ENCODE measurements around the gene RDM1. TPM values are rescaled to one million over a fixed set of nuclear protein-coding genes. Genes with fewer than 3 reads are reported as not detected.
"Not testable (repeated sequence)": the region's sequence is repeated elsewhere in the genome, so short reads cannot be mapped to it uniquely, and the experiment has no call there.

The RDM1 gene
- polyA plus RNA-seq, 2 donors: 0.55 TPM

DNA sequence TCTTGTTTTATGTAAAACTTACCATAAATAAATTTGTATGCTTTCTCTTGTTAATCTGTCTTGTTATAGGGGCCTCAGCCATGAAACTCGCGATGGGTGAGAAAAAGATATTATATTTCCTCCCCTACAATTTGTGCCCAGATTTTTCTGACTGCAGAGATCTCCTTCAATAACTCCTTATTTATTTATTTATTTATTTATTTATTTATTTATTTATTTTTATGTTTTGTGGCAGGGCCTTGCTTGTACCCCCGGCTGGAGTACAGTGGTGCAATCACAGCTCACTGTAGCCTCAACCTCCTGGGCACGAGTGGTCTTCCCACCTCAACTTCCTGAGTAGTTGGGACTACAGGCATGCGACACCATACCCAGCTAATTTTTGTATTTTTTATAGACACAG lies 27.1 kb downstream of the RDM1 start:
- Histone ChIP-seq H3K4me3 (ENCODE audit: low read depth in 1 of 2, low read length in 2 of 2) (no peak overlapping the region), H3K27me3 (ENCODE audit: control insufficient read depth in 1 of 2, insufficient read depth in 2 of 2, low read length in 2 of 2) (no peaks in the 10 kb centered on the region), H3K9me3 (ENCODE audit: control insufficient read depth in 2 of 2, insufficient read depth in 1 of 2, low read depth in 1 of 2, low read length in 1 of 2) (no peaks in the 10 kb centered on the region), H3K36me3 (ENCODE audit: control insufficient read depth in 2 of 2, insufficient read depth in 2 of 2, low read length in 1 of 2) (no peaks in the 10 kb centered on the region), H3K27ac (ENCODE audit: low read depth in 2 of 2, low read length in 1 of 2) (no peak overlapping the region), H3K4me1 (ENCODE audit: control insufficient read depth in 2 of 2, insufficient read depth in 2 of 2, low read length in 1 of 2) (peaks cover 0 to 6% of the 10 kb centered on the region in 2 donors)
- 88 to 93% methylated on average over 5 of the region's 5 CpGs for WGBS, 2 donors

DNA sequence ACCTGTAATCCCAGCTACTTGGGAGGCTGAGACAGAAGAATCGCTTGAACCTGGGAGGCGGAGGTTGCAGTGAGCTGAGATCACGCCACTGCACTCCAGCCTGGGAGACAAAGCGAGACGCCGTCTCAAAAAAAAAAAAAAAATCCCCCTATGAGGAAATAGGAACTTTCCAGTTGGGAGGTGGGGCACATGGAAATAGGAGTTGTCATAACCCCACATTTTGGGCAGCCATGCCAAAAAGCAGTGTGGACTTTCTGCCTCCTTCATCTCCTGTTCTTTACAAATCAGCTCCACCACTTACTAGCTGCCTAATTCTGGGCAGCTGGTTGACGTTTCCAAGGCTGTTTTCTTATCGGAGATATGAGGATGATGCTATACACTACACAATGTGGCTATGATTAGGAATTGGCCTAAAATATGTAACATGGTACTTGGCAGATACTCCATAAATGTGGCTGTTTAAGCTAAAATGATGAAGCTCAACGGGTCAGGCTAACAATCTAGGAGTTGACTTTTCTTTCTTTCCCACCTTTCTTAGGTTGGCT lies 28.9 kb downstream of the RDM1 start:
- no peaks in the 10 kb centered on the region for H3K9me3 ChIP-seq (ENCODE audit: control insufficient read depth in 2 of 2, insufficient read depth in 1 of 2, low read depth in 1 of 2, low read length in 1 of 2)
- no peaks in the 10 kb centered on the region for H3K36me3 ChIP-seq (ENCODE audit: control insufficient read depth in 2 of 2, insufficient read depth in 2 of 2, low read length in 1 of 2)
- peaks cover 0 to 6% of the 10 kb centered on the region in 2 donors for H3K4me1 ChIP-seq (ENCODE audit: control insufficient read depth in 2 of 2, insufficient read depth in 2 of 2, low read length in 1 of 2)
- WGBS, 2 donors: 86 to 93% methylated on average over 9 of the region's 9 CpGs
- no peak overlapping the region for H3K27ac ChIP-seq (ENCODE audit: low read depth in 2 of 2, low read length in 1 of 2)
- no peak overlapping the region for H3K4me3 ChIP-seq (ENCODE audit: low read depth in 1 of 2, low read length in 2 of 2)
- H3K27me3 ChIP-seq (ENCODE audit: control insufficient read depth in 1 of 2, insufficient read depth in 2 of 2, low read length in 2 of 2): no peaks in the 10 kb centered on the region

DNA sequence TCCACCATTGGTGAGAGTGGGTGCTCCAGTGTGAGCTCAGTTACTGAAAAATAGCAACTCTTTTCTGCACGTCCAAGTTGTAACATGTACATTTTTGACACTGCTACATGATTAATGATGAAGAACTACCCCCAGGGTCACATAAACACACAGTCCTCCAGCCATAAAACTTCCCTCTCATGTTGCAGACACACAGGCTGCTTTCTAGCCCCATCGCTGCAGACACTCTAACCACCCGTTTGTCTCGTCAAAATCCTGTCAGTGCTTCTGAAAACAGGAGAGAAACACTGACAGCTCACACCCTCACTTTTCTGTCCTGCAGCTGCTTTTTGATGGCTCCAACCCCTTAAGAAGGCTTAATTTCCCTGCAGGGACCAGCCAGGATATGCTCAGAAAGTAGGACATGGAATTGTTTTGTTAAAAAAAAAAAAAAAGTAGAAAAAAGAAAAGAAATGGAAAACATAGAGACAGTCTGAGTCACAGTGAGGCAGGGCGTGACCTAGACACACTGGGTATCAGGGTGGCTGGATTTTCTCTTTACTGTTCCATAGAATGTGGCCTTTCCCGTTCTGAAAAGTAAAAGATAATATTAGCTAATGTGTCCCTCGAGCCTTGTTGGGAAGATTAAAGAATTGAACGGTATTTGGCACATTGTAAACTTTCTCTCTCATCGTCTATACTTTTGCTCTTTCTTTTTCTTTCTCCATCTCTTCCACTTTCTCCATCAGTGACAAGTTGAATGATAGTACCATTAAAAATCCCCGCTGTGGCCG lies 29.7 kb downstream of the RDM1 start:
- H3K36me3 ChIP-seq (ENCODE audit: control insufficient read depth in 2 of 2, insufficient read depth in 2 of 2, low read length in 1 of 2): no peaks in the 10 kb centered on the region
- H3K27ac ChIP-seq (ENCODE audit: low read depth in 2 of 2, low read length in 1 of 2): peak overlapping the region in 1 of 2 donors; percentile 44
- H3K4me3 ChIP-seq (ENCODE audit: low read depth in 1 of 2, low read length in 2 of 2): no peak overlapping the region

DNA sequence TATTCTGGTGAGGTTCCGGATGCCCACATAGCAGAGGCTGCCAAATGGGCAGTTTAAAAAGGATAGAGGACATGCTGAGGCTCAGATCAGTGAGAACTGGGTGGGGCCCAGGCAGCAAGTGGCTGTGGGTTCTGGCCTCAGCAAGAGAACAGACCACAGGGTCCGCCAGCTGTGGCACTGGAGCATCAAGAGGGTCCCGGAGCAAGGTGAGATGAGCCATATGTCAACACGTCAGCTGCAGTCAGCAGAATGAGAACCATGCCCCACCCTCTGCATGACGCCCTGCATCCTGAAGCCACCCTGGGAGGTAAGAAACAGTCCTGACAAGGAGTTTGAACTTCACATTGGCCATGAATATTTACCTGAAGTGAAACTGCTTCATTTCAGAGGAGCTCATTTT lies 30.3 kb downstream of the RDM1 start:
- peaks cover 0 to 8% of the 10 kb centered on the region in 2 donors for H3K4me1 ChIP-seq (ENCODE audit: control insufficient read depth in 2 of 2, insufficient read depth in 2 of 2, low read length in 1 of 2)
- H3K4me3 ChIP-seq (ENCODE audit: low read depth in 1 of 2, low read length in 2 of 2): no peak overlapping the region
- 46 to 59% methylated on average over 5 of the region's 5 CpGs for WGBS, 2 donors
- no peaks in the 10 kb centered on the region for H3K27me3 ChIP-seq (ENCODE audit: control insufficient read depth in 1 of 2, insufficient read depth in 2 of 2, low read length in 2 of 2)
- no peak overlapping the region for H3K27ac ChIP-seq (ENCODE audit: low read depth in 2 of 2, low read length in 1 of 2)
- H3K36me3 ChIP-seq (ENCODE audit: control insufficient read depth in 2 of 2, insufficient read depth in 2 of 2, low read length in 1 of 2): no peaks in the 10 kb centered on the region
- no peaks in the 10 kb centered on the region for H3K9me3 ChIP-seq (ENCODE audit: control insufficient read depth in 2 of 2, insufficient read depth in 1 of 2, low read depth in 1 of 2, low read length in 1 of 2)

More for the DNA sequence above, 29.7 kb downstream of the RDM1 start:
- Histone ChIP-seq H3K9me3 (ENCODE audit: control insufficient read depth in 2 of 2, insufficient read depth in 1 of 2, low read depth in 1 of 2, low read length in 1 of 2) (no peaks in the 10 kb centered on the region), H3K4me1 (ENCODE audit: control insufficient read depth in 2 of 2, insufficient read depth in 2 of 2, low read length in 1 of 2) (peaks cover 0 to 8% of the 10 kb centered on the region in 2 donors), H3K27me3 (ENCODE audit: control insufficient read depth in 1 of 2, insufficient read depth in 2 of 2, low read length in 2 of 2) (no peaks in the 10 kb centered on the region)
- WGBS, 2 donors: 32 to 52% methylated on average over 11 of the region's 11 CpGs

DNA sequence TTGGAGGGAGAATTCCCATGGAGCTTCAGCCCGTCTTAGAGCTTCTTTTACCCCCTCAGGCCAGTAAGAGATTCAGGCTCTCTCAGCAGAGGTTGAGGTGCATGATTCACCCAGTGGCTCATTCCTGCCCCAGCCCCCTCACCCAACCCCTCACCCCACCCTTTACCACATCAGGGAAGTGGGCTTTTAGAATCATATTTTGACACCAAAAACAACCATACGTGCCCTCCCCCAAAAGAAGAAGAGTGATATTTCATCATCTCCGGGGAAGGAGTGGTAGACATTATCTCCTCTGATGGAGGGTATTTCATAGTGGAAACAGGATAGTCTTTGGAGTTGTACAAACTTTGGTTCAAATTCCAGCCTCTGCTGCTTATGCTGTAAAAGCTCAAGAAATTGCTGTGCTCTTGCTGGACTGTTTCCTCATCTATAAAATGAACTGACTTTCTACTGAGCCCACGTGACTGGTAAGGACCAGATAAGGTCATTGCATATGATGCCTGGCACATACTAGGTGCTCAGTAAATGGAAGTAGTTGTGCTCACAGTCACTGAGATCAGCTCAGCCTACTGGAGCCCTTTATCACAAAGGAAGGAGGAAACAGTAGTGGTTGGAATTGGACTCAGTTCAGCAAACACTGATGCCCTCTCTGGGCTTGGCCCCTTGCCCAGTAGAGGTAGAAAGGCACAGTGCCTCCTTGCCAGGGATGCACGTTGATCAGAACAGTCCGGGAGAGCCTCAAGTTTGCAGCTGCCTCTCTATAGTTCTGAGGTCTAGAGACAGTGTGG lies 32.1 kb downstream of the RDM1 start:
- 45 to 53% methylated on average over 6 of the region's 6 CpGs for WGBS, 2 donors

DNA sequence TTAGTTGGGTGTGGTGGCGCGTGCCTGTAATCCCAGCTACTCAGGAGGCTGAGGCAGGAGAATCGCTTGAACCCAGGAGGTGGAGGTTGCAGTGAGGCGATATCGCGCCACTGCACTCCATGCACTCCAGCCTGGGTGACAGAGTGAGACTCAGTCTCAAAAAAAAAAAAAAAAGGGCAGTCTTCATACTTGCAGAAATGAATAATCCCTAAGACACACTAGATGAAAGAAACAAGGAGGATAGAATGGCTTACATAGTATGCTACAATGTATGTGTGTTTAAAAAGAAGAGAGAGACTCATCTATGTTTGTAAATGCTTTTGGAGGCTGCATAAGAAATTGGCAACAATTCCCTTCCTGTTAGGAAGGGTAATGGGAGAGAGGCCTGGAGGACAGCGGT lies 32.8 kb downstream of the RDM1 start:
- 94 to 98% methylated on average over 7 of the region's 7 CpGs for WGBS, 2 donors
- not testable (repeated sequence) for H3K27ac ChIP-seq (ENCODE audit: low read depth in 2 of 2, low read length in 1 of 2); H3K4me1 ChIP-seq (ENCODE audit: control insufficient read depth in 2 of 2, insufficient read depth in 2 of 2, low read length in 1 of 2); H3K4me3 ChIP-seq (ENCODE audit: low read depth in 1 of 2, low read length in 2 of 2); H3K27me3 ChIP-seq (ENCODE audit: control insufficient read depth in 1 of 2, insufficient read depth in 2 of 2, low read length in 2 of 2); H3K9me3 ChIP-seq (ENCODE audit: control insufficient read depth in 2 of 2, insufficient read depth in 1 of 2, low read depth in 1 of 2, low read length in 1 of 2); H3K36me3 ChIP-seq (ENCODE audit: control insufficient read depth in 2 of 2, insufficient read depth in 2 of 2, low read length in 1 of 2)

More for the DNA sequence above, 32.1 kb downstream of the RDM1 start:
- no peaks in the 10 kb centered on the region for H3K36me3 ChIP-seq (ENCODE audit: control insufficient read depth in 2 of 2, insufficient read depth in 2 of 2, low read length in 1 of 2)
- H3K27ac ChIP-seq (ENCODE audit: low read depth in 2 of 2, low read length in 1 of 2): no peak overlapping the region
- peaks cover 0 to 8% of the 10 kb centered on the region in 2 donors for H3K4me1 ChIP-seq (ENCODE audit: control insufficient read depth in 2 of 2, insufficient read depth in 2 of 2, low read length in 1 of 2)
- no peaks in the 10 kb centered on the region for H3K27me3 ChIP-seq (ENCODE audit: control insufficient read depth in 1 of 2, insufficient read depth in 2 of 2, low read length in 2 of 2)
- H3K4me3 ChIP-seq (ENCODE audit: low read depth in 1 of 2, low read length in 2 of 2): no peak overlapping the region
- H3K9me3 ChIP-seq (ENCODE audit: control insufficient read depth in 2 of 2, insufficient read depth in 1 of 2, low read depth in 1 of 2, low read length in 1 of 2): no peaks in the 10 kb centered on the region

DNA sequence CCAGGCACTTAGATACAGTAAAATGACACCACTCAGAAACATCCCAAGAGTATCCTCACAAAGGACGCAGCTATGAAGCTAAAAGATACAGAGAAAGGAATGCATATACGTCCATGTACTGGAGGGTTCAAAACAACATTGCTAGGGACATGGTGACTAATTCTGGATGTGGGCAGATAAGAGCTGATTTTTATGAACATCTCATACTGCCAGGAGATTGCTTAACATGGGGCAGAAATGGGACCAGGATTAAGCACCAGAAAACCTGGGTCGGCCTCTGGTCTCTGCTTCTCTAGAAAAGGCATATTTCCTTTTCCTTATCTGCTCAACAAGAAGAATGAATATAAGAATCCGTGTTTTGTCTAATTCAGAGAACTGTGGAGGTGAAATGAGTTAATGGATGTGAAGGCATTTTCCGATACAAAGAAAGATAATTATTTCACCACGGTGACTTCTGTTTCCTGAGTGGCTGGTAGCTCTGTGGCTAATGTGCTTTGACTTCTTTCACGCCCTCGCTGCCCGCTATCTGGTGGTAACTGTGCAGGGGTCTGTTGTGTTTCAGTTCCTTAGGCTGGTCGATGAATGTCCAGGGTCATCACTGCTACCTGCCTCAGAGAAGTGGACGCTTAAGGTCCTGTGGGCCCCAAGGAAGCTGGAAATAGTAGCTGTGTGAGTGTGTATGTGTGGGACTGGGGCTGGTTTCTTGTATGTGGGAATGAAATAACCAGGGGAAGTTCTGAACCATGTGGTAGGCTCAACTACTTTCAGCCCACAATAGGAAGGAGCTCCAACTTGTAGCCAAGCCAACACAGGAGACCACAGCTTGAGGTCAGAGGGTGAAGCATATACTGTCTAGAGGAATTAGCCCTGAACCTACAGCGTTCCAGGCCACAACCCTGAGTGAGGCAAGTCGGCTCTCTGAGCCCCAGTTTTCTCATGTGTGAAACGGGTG lies 34.7 kb downstream of the RDM1 start:
- H3K9me3 ChIP-seq (ENCODE audit: control insufficient read depth in 2 of 2, insufficient read depth in 1 of 2, low read depth in 1 of 2, low read length in 1 of 2): no peaks in the 10 kb centered on the region
- peaks cover 0 to 8% of the 10 kb centered on the region in 2 donors for H3K4me1 ChIP-seq (ENCODE audit: control insufficient read depth in 2 of 2, insufficient read depth in 2 of 2, low read length in 1 of 2)
- no peak overlapping the region for H3K4me3 ChIP-seq (ENCODE audit: low read depth in 1 of 2, low read length in 2 of 2)
- no peaks in the 10 kb centered on the region for H3K27me3 ChIP-seq (ENCODE audit: control insufficient read depth in 1 of 2, insufficient read depth in 2 of 2, low read length in 2 of 2)
- WGBS, 2 donors: 76 to 80% methylated on average over 14 of the region's 14 CpGs
- no peak overlapping the region for H3K27ac ChIP-seq (ENCODE audit: low read depth in 2 of 2, low read length in 1 of 2)
- H3K36me3 ChIP-seq (ENCODE audit: control insufficient read depth in 2 of 2, insufficient read depth in 2 of 2, low read length in 1 of 2): no peaks in the 10 kb centered on the region

DNA sequence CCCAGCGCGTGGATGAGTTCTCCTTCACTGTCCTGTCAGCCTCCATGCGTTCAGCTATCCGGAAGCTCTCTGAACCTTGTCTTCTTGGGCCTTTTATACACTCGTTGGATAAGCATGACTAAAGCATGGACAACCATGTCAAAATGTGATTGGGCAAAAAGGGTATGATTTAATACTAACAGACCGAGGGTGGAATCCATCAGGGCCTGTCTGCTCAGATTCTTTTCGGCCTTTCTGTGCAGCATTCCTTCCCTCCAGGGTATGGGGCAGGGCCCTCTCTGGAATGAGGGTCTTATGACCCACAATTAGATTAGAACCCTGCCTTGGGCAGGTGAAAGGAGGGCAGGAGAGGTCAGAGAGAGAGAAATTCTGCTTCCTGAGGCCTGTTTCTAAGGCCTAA lies 36.4 kb downstream of the RDM1 start:
- Histone ChIP-seq H3K4me3 (ENCODE audit: low read depth in 1 of 2, low read length in 2 of 2) (no peak overlapping the region), H3K9me3 (ENCODE audit: control insufficient read depth in 2 of 2, insufficient read depth in 1 of 2, low read depth in 1 of 2, low read length in 1 of 2) (no peaks in the 10 kb centered on the region), H3K27ac (ENCODE audit: low read depth in 2 of 2, low read length in 1 of 2) (no peak overlapping the region), H3K4me1 (ENCODE audit: control insufficient read depth in 2 of 2, insufficient read depth in 2 of 2, low read length in 1 of 2) (peaks cover 0 to 2% of the 10 kb centered on the region in 2 donors), H3K36me3 (ENCODE audit: control insufficient read depth in 2 of 2, insufficient read depth in 2 of 2, low read length in 1 of 2) (no peaks in the 10 kb centered on the region), H3K27me3 (ENCODE audit: control insufficient read depth in 1 of 2, insufficient read depth in 2 of 2, low read length in 2 of 2) (no peaks in the 10 kb centered on the region)
- WGBS, 2 donors: 93% methylated on average over 7 of the region's 7 CpGs

DNA sequence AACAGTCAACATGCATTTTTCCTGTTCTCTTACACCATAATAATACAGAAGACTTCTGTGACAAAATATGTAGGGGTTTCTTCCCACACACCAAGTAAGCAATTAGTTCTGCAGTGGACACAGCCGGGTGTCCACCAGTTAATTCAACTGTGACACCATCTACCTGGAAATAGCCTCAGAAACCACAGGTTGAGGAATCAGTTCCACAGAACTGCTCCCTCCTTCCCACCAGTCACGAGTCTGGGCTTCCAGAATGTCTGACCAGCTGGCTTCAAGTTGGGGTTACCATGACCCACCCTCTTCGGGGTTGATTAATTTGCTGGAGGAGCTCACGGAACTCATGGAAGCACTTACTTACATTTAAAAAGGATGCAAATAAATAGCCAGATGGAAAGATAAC lies 36.8 kb downstream of the RDM1 start:
- Histone ChIP-seq H3K4me1 (ENCODE audit: control insufficient read depth in 2 of 2, insufficient read depth in 2 of 2, low read length in 1 of 2) (peaks cover 0 to 2% of the 10 kb centered on the region in 2 donors), H3K27ac (ENCODE audit: low read depth in 2 of 2, low read length in 1 of 2) (no peak overlapping the region), H3K27me3 (ENCODE audit: control insufficient read depth in 1 of 2, insufficient read depth in 2 of 2, low read length in 2 of 2) (no peaks in the 10 kb centered on the region), H3K4me3 (ENCODE audit: low read depth in 1 of 2, low read length in 2 of 2) (no peak overlapping the region), H3K36me3 (ENCODE audit: control insufficient read depth in 2 of 2, insufficient read depth in 2 of 2, low read length in 1 of 2) (no peaks in the 10 kb centered on the region), H3K9me3 (ENCODE audit: control insufficient read depth in 2 of 2, insufficient read depth in 1 of 2, low read depth in 1 of 2, low read length in 1 of 2) (no peaks in the 10 kb centered on the region)
- 94 to 95% methylated on average over 4 of the region's 4 CpGs for WGBS, 2 donors
